GM18499 (cell line): ENCODE measurements around the gene EVC2.

ENCODE experiments used
- ATAC-seq: cut with Tn5 transposase; IDR thresholded peaks from one replicate; pipeline ENCODE4 v1.9.1; 2021; ENCODE audit warnings: moderate number of reproducible peaks; ENCODE audit not compliant: insufficient read depth, unreplicated experiment

EVC2 gene

GRCh38 chr4:5708449-5709206 is at the start of gene EVC2:
TSS of gene EVC2 (minus strand) at chr4:5708559. CDS start at chr4:5708513, 46 bp downstream.
- ATAC-seq = no peak

DNA sequence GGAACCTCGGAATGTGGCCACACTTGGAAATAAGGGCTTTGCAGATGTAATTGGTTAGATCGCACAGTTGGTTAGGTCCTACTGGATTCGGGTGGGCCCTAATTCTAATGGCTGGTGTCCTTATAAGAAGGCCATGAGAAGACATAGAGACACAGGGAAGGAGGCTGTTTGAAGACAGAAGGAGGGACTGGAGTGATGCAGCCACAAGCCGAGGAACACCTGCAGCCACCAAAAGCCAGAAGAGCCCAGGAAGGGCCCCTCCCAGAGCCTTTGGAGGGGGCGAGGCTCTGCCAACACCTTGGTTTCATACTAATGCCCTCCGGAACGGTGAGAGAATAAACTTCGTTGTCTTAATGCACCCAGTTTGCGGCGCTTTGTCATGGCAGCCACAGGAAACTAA is 49.6 kb upstream of the EVC2 start:
- no peak for ATAC-seq

DNA sequence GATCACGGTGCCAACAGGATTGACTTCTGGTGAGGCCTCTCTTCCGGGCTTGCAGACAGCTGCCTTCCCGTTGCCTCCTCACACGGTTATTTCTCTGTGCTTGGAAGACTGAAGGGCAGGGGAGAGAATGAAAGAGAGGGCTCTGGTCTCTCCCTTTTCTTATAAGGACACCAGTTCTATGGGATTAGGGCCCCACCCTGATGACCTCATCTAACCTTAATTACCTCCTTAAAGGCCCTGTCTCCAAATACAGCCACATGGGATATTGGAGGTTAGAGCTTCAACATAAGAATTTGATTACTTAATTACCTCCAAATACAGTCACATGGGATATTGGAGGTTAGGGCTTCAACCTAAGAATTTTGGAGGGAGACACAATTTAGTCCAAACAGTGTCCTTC is 49.2 kb upstream of the EVC2 start:
- ATAC-seq = no peak

DNA sequence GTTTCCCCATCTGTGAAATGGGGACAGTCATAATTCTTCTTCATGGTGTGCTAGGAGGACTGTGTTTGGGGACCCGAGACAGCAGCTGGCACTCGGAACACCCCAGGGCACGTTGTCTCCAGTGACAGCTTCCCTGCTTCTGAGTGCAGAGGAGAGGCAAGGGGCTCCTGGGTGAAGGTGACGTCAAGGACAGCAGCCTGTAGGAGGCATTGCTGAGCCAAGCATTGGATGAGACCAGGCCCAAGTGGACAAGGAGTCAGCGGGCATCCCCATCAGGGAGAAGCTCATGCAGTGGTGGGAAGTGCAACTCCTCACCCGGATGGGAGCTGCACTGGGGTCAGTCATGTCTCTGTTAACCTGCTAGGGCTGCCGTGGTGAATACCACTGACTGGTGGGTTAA is 48.7 kb upstream of the EVC2 start:
- ATAC-seq = no peak

- no peak for ATAC-seq
Observed at GRCh38 chr4:5756271-5756670, 47.9 kb upstream of the EVC2 start.

DNA sequence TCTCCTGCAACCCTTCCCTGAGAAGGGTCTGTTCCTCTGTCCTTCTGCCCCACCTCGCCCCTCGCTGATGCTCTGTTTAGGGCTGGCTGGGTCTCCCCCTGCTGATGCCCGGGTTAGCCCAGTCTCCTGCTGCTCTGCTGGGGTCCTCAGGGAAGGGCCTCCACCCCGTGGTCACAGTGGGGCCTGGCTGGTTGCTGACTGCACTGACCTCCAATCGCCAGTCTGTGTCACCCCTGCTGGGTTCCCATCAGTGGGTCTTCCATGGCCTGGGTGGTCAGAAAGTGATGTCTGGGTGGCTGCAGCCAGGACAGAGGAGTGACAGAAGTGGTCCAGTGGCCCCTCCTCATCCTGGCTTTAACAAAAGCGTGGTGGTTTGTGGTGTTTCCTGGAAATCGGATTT is 47.3 kb upstream of the EVC2 start:
- no peak for ATAC-seq

- no peak for ATAC-seq
Observed at GRCh38 chr4:5755161-5755560, 46.8 kb upstream of the EVC2 start.

- no peak for ATAC-seq
Observed at GRCh38 chr4:5754529-5754881, 46.1 kb upstream of the EVC2 start.

DNA sequence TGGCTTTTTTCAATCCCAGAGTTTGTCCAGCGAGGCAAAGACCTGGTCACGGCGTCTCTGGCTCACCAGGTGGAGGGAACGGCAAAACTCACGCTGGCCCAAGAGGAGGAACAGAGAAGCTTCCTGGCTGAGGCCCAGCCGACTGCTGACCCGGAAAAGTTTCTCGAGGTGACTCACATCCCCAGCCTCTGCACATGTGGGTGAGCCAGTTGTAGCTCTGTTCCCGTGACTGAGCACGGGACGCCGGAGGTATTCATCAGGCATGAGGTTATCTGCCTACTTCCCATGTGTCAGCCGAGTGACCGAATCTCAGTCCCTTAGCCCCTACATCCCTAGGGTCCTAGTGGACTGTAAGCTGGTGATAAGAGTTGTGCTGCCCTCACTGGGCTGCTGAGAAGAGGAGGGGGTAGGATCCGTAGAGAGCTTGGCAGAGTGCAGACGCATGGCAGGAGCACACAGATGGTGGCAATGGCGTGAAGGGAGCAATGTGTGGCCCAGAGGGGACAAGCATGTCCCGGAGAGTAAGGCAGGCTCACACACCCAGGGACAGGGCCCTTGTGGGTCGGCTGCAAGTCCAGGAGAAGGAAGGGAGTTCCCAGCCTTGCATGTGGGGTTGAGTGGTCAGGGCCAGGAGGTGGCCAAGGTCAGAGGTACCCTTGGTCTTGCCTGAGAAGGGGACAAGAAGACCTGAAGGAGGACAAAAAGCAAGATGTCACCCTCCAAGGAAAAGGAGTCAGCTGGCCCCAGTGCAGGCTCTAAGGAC is 45.6 kb upstream of the EVC2 start:
- no peak for ATAC-seq

DNA sequence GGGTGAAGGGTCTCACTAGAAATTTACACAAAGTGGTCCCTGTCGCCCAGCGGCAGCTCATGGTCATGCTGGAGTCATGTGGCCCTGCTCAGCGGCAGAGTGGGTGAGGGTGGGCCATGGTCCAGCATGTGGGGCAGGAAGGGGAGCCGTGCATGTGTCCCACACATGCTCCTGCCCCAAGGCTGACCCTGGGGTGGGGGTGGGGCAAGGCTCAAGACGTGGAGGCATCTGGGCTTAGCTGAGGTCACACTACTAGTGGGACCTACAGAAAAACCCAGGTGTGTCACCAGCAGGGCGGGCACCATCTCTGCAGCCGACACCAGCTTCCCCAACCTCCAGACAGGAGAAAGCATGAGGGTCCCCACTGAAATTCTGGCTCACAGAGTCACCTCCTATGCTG is 45.0 kb upstream of the EVC2 start:
- ATAC-seq = no peak

- no peak for ATAC-seq
Observed at GRCh38 chr4:5752376-5753184, 44.2 kb upstream of the EVC2 start.

DNA sequence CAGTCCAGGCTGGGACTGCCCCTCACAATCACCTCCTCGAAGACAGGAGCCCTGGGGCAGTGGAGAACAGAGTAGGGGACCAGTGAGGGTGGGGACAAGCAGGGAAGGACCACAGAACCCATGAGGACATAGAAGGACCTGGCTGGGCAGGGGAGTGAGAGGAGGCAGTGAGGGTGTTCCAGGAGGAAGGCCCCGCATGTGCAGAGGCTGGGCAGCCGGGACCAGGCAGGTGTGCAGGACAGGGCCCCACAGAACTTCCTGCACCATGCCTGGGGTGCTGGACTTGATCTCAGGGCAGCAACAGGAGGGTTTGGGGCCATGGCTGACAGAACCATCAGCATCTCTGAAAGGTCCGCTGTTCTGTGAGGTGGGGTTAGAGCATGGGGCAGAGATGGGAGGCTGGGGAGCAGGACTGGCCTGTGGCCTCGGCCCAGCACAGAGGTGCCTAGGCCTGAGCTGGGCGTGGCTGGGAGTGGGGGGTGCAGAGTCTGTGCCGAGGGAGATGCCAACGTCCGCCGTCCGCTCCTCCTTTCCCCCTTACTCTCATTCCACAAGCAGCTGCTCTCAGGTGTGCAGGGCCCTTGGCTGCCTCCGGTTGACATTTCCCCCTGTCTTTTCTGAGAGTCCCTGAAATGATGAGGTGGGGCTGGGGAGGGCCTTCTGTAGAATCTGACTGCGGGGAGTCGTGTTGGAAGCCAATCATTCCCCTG is 43.5 kb upstream of the EVC2 start:
- no peak for ATAC-seq

GRCh38 chr4:5750946-5751665 is 42.7 kb upstream of the EVC2 start:
- ATAC-seq = no peak

GRCh38 chr4:5750052-5750945 is 41.9 kb upstream of the EVC2 start:
- ATAC-seq = no peak

DNA sequence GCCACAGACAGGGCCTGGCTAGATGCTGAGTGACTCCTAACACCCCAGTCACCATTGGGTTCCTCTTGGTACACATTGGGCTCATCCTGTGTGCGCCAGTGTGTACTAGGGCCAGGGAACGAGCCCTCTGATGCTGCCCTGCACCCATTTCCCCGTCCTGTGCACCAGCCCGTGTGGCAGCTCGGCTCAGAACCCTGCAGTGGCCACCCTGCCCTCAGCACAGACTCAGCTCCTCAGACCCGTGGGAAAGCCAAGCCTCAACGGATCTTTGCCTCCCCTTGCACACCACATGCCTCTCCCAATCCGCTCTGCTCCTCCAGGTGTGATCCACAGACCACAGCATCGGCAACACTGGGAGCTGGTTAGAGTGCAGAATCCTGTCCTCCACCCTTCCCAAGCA is 41.2 kb upstream of the EVC2 start:
- no peak for ATAC-seq

DNA sequence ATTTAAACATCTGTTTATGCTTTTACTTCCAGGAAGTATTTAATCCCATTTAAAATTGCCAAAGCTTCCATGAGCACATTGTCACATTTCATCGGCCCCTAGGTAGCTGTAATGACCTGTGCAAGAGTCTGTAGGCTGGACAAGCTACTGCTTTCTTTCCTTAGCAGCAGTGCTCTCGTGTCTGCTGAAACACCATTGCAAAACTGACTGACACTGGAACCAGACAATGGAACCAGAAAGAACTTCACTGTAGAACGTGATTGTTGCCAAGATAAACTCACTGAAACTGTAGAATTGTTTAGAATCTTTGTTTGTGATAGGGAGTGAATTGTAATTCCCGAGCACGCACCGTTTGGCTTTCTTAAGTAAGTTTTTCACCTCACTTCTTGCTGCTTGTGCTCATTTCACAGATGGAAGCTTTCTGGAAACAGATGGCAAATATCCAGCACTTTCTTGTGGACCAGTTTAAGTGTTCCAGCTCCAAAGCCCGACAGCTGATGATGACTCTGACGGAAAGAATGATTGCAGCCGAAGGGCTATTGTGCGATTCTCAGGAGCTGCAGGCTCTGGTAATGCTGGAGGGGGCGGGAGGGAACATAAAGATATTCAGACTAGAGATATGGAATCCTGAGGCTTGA is 39.5 kb upstream of the EVC2 start:
- ATAC-seq = no peak

DNA sequence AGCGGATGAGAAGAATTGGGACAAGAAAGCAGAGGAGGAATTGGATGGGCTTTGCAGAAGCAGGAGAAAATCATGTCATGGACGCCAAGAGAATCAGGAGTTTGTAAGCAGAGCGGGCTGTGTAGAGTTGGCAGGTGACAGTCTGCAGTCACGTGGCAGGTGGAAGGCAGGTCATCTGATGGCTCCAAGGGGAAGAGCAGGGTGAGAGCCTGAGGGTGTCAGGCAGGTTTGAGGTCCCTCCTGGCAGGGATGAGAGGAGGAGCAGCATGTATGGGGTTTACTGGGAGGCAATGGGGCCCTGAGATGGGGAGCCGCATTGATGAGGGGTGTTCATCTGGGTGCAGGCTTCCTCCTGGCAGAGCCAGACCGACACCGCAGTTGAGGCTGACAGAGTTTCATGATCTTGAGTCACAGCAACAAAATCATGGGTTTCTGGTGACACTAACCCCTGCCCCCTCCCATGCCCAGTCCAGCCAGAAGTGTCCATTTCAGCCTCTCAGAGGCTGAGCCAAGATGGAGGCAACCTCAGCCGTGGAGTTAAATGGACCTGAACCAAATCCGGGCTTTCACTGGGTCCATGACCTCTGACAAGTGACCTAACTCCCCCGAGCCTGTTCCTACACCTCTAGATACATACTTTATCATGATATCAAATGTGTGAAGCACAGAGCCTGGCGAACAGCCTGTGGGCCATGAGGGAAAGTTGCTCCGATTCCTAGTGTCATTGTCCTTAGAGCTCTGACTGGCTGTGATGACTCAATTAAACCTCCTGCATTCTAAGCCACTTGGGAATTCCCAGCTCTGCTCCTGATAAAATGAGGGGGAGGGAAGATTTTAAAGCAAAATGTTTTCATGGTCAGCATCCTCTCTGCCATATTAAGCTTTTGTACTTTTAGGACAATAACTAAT is 38.7 kb upstream of the EVC2 start:
- no peak for ATAC-seq
